ENCODE measurements around the gene ZNF436. TPM values are rescaled to one million over a fixed set of nuclear protein-coding genes. Genes with fewer than 3 reads are reported as not detected.
"Not testable (repeated sequence)": the region's sequence is repeated elsewhere in the genome, so short reads cannot be mapped to it uniquely, and the experiment has no call there.

ZNF436 gene
- total and polyA plus RNA-seq, 7 experiments from 2014 or later, result 2.9 to 11.7 (median 5.1) TPM

DNA sequence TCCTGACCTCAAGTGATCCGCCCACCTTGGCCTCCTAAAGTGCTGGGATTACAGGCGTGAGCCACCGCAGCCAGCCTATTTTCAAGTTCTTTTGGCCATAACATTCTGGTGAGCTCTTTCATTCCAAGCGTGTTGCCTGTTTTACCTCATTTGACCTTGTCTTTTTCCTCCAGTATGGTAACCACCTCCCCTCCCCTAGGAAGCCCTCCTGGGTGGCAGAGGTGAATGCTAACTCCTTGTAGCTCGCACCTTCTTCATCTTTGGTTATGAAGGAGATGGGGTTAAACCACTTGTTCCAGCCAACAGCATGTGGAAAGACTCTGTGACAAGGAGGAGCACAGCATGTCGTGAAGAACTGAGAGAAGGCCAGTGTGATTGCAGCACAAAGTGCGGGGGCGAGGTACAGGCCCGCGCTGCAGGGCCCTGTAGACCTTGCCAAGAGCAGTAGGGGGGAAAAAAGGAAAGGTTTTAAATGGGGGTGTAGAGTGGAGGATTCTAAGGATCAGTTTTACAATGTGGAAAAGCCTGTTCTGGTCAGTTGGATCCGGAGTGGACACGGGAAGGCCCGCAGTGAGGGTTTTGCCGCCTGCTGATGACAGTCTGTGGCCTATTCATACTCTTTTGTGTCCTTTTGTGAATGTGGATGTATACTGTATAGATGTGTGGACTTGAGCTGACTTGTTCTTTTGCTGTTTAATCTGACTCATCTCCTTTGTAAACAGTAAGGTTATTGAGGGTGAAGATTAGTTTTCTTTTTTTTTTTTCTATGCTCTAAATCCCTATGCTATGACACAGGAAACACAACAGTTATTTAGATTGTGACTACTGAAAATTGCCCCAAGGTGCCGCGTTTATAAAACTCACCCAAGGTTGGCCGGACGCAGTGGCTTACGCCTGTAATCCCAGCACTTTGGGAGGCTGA is 7.5 kb upstream of the ZNF436 start:
- DNase-seq (no peak), ATAC-seq (no peak)
- Histone ChIP-seq H3K27ac (ENCODE audit: low read depth, low read length) (peak overlapping the region; percentile 2), H3K9me3 (ENCODE audit: control insufficient read depth in 2 of 3, low read length in 3 of 3) (no peaks in the 10 kb centered on the region), H3K27me3 (ENCODE audit: control insufficient read depth in 2 of 2, insufficient read depth in 2 of 2, low read length in 2 of 2) (no peaks in the 10 kb centered on the region), H3K4me3 (ENCODE audit: low read length) (no peak overlapping the region), H3K36me3 (ENCODE audit: control insufficient read depth in 2 of 3, insufficient read depth in 3 of 3, low read length in 3 of 3) (peaks cover 0 to 12% (median 0%) of the 10 kb centered on the region in 3 experiments), H3K4me1 (ENCODE audit: control insufficient read depth in 2 of 2, insufficient read depth in 2 of 2, low read length in 2 of 2) (no peaks in the 10 kb centered on the region)
- H3K4me3 Mint-ChIP-seq, result no peak overlapping the region
- H3K36me3 Mint-ChIP-seq, result peaks cover 0 to 10% (median 1%) of the 10 kb centered on the region in 5 donors
- no peaks in the 10 kb centered on the region for H3K9me3 Mint-ChIP-seq
- ChIA-PET POLR2A (interaction anchor here (0.6 kb wide), 1 partner anchor 113 kb away, joined by 6 read pairs; no protein-coding TSS in a partner anchor), CTCF (no interaction called here)
- intact Hi-C loops (cut with micrococcal nuclease), result no loop called here
- H3K27ac Mint-ChIP-seq, result peak overlapping the region in 3 of 9 donors; percentile 8 to 71 (median 13)
- no peaks in the 10 kb centered on the region for H3K27me3 Mint-ChIP-seq
- peaks cover 0 to 4% (median 0%) of the 10 kb centered on the region in 7 donors for H3K4me1 Mint-ChIP-seq

DNA sequence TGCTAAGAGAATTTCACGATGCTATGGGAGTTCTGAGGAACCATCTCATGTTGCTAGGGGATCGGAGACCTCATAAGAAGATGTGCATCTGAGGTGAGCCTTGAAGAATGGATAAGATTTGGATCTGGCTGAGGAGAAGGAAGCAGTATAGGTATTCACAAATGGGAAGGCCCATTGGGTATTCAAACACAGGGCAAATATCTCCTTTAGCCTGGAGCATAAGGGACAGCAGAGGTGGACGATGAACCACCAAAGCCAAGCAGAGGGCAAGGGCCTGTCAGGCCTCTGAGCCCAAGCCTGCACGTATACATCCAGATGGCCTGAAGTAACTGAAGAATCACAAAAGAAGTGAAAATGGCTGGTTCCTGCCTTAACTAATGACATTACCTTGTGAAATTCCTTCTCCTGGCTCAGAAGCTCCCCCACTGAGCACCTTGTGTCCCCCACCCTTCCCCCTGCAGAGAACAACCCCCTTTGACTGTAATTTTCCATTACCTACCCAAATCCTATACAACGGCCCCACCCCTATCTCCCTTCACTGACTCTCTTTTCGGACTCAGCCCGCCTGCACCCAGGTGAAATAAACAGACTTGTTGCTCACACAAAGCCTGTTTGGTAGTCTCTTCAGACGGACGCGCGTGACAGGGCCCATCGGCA is 4.6 kb upstream of the ZNF436 start:
- H3K4me3 Mint-ChIP-seq; H3K9me3 Mint-ChIP-seq; H3K27me3 ChIP-seq (ENCODE audit: control insufficient read depth in 2 of 2, insufficient read depth in 2 of 2, low read length in 2 of 2); H3K36me3 ChIP-seq (ENCODE audit: control insufficient read depth in 2 of 3, insufficient read depth in 3 of 3, low read length in 3 of 3); intact Hi-C loops (cut with micrococcal nuclease); ATAC-seq; DNase-seq; H3K4me1 ChIP-seq (ENCODE audit: control insufficient read depth in 2 of 2, insufficient read depth in 2 of 2, low read length in 2 of 2); H3K27me3 Mint-ChIP-seq; H3K4me3 ChIP-seq (ENCODE audit: low read length); H3K36me3 Mint-ChIP-seq; H3K9me3 ChIP-seq (ENCODE audit: control insufficient read depth in 2 of 3, low read length in 3 of 3); H3K27ac ChIP-seq (ENCODE audit: low read depth, low read length): not testable (repeated sequence)
- peaks cover 9 to 19% (median 14%) of the 10 kb centered on the region in 7 donors for H3K4me1 Mint-ChIP-seq
- CTCF ChIA-PET, result interaction anchor here (0.7 kb wide), 1 partner anchor 397 kb away, joined by 3 read pairs; no protein-coding TSS in a partner anchor
- POLR2A ChIA-PET, result interaction anchor here (0.6 kb wide), 1 partner anchor 57 kb away, joined by 3 read pairs; no protein-coding TSS in a partner anchor
- peak overlapping the region in 1 of 9 donors; percentile 11 for H3K27ac Mint-ChIP-seq

- peaks cover 0 to 9% (median 0%) of the 10 kb centered on the region in 5 donors for H3K36me3 Mint-ChIP-seq
Measured at GRCh38 chr1:23371987-23372880, 2.6 kb upstream of the ZNF436 start.

DNA sequence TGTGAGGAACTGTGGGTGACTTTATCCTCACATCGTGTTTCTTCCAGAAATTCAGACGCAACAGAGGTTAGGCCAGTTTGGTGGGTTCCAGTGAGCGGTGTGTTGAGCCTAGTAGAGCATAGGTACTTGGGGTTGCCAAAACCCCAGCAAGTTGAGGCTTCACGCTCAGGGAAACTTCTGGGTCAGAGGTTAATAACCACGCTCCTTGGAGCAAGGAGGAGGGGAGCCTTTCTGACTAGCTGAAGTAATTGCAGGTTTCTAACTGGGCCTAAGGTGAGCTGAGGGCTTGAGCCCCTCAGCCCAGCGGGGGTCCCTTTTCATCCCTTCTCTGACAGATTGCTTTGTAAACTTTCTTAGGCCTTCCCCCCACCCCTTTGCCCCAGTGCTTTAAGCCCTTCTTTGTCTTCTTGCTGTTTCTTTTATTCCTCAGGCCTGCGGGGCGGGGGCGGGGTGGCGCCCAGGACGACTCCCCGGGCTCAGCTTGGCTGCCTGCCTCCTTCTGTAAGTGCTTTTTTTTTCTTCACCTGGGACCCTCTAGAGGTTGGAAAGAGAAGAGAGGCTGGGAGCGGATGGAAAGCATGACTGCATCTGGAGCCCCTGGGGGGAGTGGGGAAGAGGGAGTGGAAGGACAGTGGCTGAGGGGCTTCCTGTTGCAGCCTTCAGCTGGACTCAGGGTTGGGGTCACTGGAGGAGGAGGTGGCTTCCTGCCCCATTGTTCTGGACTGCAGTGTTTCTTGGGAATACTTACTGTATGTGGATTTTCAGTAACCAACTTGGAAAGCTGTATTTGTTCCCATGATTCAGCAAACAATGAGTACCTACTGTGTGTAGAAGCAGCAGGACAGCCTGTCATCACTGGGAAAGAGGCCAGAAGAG is 1.3 kb upstream of the ZNF436 start:
- Histone ChIP-seq H3K9me3 (ENCODE audit: control insufficient read depth in 2 of 3, low read length in 3 of 3) (no peaks in the 10 kb centered on the region), H3K4me1 (ENCODE audit: control insufficient read depth in 2 of 2, insufficient read depth in 2 of 2, low read length in 2 of 2) (peaks cover 6 to 8% of the 10 kb centered on the region in 2 donors), H3K4me3 (ENCODE audit: low read length) (no peak overlapping the region), H3K27ac (ENCODE audit: low read depth, low read length) (peak overlapping the region; percentile 16), H3K27me3 (ENCODE audit: control insufficient read depth in 2 of 2, insufficient read depth in 2 of 2, low read length in 2 of 2) (no peaks in the 10 kb centered on the region), H3K36me3 (ENCODE audit: control insufficient read depth in 2 of 3, insufficient read depth in 3 of 3, low read length in 3 of 3) (peaks cover 0 to 10% (median 0%) of the 10 kb centered on the region in 3 experiments)
- Mint-ChIP-seq H3K9me3 (peaks cover 0 to 6% (median 0%) of the 10 kb centered on the region in 11 donors), H3K4me3 (peak overlapping the region in 1 of 10 donors; percentile 97), H3K36me3 (peaks cover 0 to 21% (median 3%) of the 10 kb centered on the region in 5 donors), H3K4me1 (peaks cover 26 to 38% (median 34%) of the 10 kb centered on the region in 7 donors), H3K27ac (no peak overlapping the region), H3K27me3 (no peaks in the 10 kb centered on the region)
- POLR2A ChIA-PET, result interaction anchor here (1.1 kb wide), 1 partner anchor 27 kb away, joined by 3 read pairs; the partner anchor contains the start of gene HNRNPR
- DNase-seq, result no peak
- no peak for ATAC-seq
- intact Hi-C loops (cut with micrococcal nuclease), result no loop called here
- CTCF ChIA-PET, result interaction anchor here (0.6 kb wide), 1 partner anchor 264 kb away, joined by 3 read pairs; no protein-coding TSS in a partner anchor

More at GRCh38 chr1:23371987-23372880, 2.6 kb upstream of the ZNF436 start:
- H3K27ac ChIP-seq (ENCODE audit: low read depth, low read length), result no peak overlapping the region
- peaks cover 16 to 25% (median 21%) of the 10 kb centered on the region in 7 donors for H3K4me1 Mint-ChIP-seq
- H3K27ac Mint-ChIP-seq, result no peak overlapping the region
- no peak for DNase-seq
- H3K9me3 Mint-ChIP-seq, result no peaks in the 10 kb centered on the region
- H3K27me3 ChIP-seq (ENCODE audit: control insufficient read depth in 2 of 2, insufficient read depth in 2 of 2, low read length in 2 of 2), result no peaks in the 10 kb centered on the region
- peaks cover 0 to 10% (median 0%) of the 10 kb centered on the region in 3 experiments for H3K36me3 ChIP-seq (ENCODE audit: control insufficient read depth in 2 of 3, insufficient read depth in 3 of 3, low read length in 3 of 3)
- H3K4me3 ChIP-seq (ENCODE audit: low read length), result no peak overlapping the region
- no peak overlapping the region for H3K4me3 Mint-ChIP-seq
- no peaks in the 10 kb centered on the region for H3K27me3 Mint-ChIP-seq
- intact Hi-C loops (cut with micrococcal nuclease), result no loop called here
- CTCF ChIA-PET, result no interaction called here
- H3K9me3 ChIP-seq (ENCODE audit: control insufficient read depth in 2 of 3, low read length in 3 of 3), result no peaks in the 10 kb centered on the region
- no peak for ATAC-seq
- POLR2A ChIA-PET, result interaction anchor here (1.1 kb wide), 1 partner anchor 28 kb away, joined by 3 read pairs; the partner anchor contains the start of gene HNRNPR
- peaks cover 3 to 6% of the 10 kb centered on the region in 2 donors for H3K4me1 ChIP-seq (ENCODE audit: control insufficient read depth in 2 of 2, insufficient read depth in 2 of 2, low read length in 2 of 2)

- peaks cover 27 to 41% (median 36%) of the 10 kb centered on the region in 7 donors for H3K4me1 Mint-ChIP-seq
- H3K9me3 Mint-ChIP-seq, result peaks cover 0 to 7% (median 0%) of the 10 kb centered on the region in 11 donors
Measured at GRCh38 chr1:23370330-23370708, 683 bp upstream of the ZNF436 start.

More at GRCh38 chr1:23370330-23370708, 683 bp upstream of the ZNF436 start:
- DNase-seq (no peak), ATAC-seq (no peak)
- H3K4me3 ChIP-seq (ENCODE audit: low read length), result no peak overlapping the region
- H3K27ac Mint-ChIP-seq, result peak overlapping the region in 3 of 9 donors; percentile 56 to 99 (median 93)
- no peaks in the 10 kb centered on the region for H3K27me3 Mint-ChIP-seq
- peaks cover 6 to 8% of the 10 kb centered on the region in 2 donors for H3K4me1 ChIP-seq (ENCODE audit: control insufficient read depth in 2 of 2, insufficient read depth in 2 of 2, low read length in 2 of 2)
- intact Hi-C loops (cut with micrococcal nuclease), result no loop called here
- peaks cover 0 to 24% (median 5%) of the 10 kb centered on the region in 5 donors for H3K36me3 Mint-ChIP-seq
- ChIA-PET CTCF (no interaction called here), POLR2A (no interaction called here)
- no peaks in the 10 kb centered on the region for H3K27me3 ChIP-seq (ENCODE audit: control insufficient read depth in 2 of 2, insufficient read depth in 2 of 2, low read length in 2 of 2)
- no peaks in the 10 kb centered on the region for H3K9me3 ChIP-seq (ENCODE audit: control insufficient read depth in 2 of 3, low read length in 3 of 3)
- peak overlapping the region; percentile 87 to 100 (median 97) for H3K4me3 Mint-ChIP-seq
- H3K27ac ChIP-seq (ENCODE audit: low read depth, low read length), result peak overlapping the region; percentile 16
- H3K36me3 ChIP-seq (ENCODE audit: control insufficient read depth in 2 of 3, insufficient read depth in 3 of 3, low read length in 3 of 3), result peaks cover 0 to 10% (median 0%) of the 10 kb centered on the region in 3 experiments
